GM19240 (cell line): ENCODE results near the gene WAS.
A peak's percentile ranks its signal among the peaks of the same experiment; 100 is the strongest.

Source experiments
- DNase-seq: peaks from one replicate; pipeline ENCODE4 v3.0.0; 2011; ENCODE audit warnings: low spot score; ENCODE audit not compliant: insufficient read length

The WAS gene

DNA sequence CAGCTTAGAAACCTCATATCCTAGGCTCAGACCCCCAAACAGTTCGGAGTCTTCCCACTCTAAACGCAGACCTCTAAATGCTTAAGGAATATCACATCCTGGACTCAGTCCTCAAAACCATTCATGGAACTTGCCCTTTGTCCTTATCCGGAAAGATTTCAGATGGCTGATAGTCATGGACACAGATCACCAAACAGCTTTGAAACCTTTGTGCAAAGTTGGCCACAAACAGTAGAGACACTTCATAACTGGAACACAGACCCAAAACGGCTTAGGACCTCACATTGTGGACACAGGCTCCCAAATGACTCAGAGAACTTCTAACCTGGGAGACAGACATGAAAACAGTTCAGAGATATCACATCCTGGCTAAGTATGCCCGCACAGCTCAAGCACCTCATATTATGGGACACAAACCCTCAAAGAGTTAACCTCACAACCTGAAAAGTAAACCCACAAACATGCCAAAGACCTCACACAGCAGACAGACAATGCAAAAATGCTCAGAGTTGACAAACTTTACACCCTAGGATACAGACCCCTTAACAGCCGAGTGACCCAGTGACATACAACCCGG is 28.4 kb downstream of the WAS start:
- DNase-seq, result no peak

DNA sequence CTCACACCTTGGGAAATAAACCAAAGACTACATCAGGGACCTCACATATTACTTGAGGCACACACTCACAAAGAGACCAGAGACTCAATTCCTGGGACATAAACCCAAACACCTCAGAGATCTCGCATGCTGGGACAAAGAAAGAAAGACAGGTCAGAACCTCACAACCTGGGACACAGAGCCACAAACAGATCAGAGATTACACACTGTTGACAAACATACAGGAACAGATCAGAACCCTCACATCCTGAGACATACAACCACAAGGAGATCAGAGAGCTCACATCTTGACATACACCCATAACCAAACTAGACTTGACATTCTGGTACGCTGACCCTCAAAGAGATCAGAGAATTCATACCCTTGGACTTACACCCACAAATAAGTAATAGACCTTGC is 30.2 kb downstream of the WAS start:
- DNase-seq, result no peak

DNA sequence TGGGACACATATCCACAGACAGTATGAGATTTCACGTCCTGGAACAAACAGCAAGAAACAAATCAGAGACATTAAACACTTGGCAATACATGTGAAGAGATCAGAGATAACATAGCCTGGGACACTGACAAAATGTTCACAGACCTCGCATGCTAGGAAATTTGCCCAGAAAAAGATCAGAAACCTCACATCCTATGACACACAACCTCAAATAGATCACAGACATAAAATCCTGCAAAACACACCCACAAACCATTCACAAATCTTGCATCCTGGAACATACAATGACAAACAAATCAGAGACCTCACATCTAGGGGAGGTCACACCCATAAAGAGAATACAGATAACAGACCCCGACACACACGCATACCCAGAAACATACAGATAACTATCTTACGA is 31.0 kb downstream of the WAS start:
- no peak for DNase-seq

DNA sequence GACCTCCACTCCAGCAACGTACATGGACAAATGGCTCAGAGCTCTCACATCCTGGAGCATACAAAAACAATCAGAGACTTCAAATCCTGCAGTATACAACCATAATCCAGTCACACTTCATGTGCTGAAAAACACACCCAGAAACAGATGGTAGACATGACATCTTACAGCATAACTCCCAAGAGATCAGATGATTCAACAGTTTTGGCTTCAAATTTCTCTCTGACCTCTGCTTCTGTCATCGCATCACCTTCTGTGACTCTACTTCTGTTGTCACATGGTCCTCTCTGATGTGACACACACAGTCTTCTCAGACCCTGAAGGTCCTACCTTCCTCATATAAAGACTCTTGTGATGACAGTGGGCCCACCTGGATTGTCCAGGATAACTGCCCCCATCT is 31.5 kb downstream of the WAS start:
- no peak for DNase-seq

DNA sequence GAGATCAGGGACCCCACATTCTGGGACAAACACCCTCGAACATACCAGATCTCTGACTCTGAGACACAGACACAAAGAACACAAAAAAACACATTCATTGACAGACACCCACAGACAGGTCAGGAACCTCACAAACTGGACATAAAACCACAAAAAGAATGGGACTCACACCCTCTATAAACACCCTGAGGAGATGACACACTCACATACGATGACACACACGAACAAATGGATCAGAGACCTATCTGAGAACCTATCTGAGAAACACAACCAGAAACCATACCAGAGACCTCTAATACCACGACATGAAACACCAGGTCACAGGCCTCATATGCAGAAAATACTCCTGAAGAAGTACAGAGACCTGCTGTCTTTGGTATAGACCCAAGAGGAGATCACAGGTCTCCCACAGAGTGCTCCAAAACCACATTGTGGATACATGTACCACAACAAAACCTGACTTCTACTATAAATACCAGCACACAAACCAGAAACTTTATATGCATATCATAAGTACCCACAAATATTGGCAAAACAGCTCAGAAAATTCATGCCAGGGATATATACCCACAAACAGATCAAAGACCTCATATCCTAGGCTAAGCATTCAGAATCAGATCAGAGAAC is 32.4 kb downstream of the WAS start:
- no peak for DNase-seq

DNA sequence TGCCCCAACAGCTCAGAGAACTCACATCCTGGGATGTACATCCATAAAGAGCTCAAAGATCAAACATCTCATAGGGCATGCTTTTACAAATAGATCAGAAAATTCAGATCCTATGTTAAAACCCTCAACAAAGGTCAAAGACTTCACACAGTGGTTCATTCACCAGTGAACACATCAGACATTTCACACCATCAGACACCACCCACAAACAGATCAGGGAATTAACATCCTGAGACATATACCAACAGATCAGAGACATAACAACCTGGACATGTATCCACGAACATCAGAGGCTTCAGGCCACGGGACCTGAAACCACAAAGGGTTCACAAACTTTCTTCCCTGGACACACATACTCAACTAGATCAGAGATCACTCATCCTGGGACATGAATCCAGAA is 36.4 kb downstream of the WAS start:
- DNase-seq, result no peak

DNA sequence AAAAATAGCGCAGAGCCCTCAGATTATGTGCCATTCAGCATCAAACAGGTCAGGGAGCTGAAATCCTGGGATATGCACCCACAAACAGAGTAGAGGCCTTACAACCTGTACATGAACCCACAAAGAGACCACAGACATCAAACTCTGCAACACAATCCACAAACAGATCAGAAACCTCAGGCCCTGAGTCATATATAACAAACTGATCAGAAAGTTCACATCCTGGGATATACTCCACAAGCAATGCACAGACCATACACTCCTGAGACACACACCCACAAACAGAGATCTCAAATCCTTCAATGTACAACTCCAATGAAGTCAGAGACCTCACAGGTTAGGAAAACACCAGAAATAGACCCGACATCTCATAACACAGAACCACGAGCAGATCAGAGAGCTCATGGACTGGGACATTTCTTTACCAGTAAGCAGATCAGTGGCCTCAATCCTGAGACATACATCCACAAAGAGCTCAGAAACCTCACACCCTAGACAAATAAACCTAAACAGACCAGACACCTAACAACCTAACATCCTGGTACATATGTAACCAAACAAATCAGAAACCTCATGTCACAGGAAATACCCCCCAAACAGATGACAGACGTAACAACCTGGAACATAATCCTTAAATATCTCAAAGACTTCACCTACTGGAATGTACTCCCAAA is 37.1 kb downstream of the WAS start:
- DNase-seq, result no peak

DNA sequence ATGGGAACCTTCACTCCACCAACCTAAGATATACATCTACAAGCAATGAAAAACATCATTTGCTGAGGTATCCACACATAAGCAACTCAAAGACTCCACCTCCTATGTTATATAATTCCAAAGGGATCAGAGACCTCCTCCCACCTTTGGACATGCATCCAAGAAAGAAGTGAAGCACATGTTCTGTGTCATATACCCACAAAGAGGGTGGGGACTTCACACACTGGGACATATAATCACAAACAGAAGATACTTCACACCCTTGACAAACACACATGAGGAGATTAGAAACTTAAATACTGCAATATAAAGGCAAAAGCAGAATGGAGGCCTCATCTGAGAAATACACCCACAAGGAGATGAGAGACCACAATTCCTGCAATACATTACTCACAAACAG is 38.3 kb downstream of the WAS start:
- no peak for DNase-seq

DNA sequence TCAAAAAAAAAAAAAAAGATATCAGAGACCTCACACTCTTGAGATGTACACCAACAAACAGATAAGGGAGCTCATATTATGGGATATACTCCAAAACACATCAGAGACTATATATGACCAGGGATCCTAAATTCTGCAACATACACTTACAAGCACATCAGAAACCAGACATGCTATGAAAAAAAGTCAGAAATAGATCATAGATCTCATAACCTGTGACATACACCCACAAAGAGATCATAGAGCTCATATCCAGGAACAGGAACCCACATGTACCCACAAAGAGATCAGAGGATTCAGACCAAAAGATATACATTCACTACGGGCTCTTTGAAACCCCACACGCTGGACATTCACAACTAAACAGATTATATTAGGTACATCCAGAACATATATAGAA is 43.0 kb downstream of the WAS start:
- no peak for DNase-seq

DNA sequence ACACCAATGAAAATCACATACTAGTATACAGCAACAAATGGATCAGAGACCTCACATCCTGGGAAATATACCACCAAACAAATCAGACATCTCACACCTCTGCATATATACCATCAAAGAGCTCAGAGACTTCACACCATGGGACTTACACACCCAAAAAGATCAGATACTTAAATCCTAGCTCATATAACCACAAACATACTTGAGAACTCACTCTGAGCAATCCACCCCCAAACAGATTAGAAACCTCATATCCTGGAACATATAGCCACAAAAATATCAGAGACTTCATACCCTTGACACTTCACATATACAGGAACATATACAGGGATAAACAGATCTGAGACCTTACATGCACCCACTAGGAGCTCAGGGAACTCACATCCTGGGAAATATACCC is 45.1 kb downstream of the WAS start:
- DNase-seq, result no peak

DNA sequence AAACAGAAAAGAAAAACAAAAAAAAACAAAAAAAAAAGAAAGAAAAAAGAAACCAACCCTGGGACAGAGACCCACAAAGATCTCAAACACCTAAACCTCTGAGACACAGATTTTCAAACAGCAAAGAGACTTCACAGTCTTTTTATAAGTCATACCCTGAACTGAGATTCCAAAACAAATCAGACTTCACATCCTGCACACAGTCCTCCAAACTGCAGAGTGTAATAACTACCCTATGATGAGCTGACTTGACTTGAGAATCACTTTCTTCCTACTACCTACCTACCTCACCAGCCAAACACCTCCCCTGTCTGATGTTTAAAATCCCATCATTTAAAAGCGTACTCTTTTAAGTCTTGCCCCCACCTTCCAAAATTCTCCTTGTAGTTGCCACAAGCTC is 52.7 kb downstream of the WAS start:
- DNase-seq, result no peak

DNA sequence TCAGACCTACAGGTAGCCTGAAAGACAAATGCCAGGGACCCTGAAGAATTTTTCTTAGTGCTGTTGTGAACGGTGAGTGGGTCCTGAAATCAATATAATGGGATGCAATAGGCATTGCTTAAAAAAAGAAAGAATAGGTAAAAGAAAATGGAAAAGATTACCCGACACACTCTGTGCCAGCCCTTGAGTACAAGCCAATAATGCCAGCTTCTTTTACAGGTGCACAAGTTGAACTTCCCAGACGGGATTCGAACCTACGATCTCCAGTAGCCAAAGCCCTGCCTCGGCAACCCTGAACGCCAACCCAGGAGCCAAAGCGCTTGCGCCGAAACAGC is 53.2 kb downstream of the WAS start:
- DNase-seq, result no peak

DNA sequence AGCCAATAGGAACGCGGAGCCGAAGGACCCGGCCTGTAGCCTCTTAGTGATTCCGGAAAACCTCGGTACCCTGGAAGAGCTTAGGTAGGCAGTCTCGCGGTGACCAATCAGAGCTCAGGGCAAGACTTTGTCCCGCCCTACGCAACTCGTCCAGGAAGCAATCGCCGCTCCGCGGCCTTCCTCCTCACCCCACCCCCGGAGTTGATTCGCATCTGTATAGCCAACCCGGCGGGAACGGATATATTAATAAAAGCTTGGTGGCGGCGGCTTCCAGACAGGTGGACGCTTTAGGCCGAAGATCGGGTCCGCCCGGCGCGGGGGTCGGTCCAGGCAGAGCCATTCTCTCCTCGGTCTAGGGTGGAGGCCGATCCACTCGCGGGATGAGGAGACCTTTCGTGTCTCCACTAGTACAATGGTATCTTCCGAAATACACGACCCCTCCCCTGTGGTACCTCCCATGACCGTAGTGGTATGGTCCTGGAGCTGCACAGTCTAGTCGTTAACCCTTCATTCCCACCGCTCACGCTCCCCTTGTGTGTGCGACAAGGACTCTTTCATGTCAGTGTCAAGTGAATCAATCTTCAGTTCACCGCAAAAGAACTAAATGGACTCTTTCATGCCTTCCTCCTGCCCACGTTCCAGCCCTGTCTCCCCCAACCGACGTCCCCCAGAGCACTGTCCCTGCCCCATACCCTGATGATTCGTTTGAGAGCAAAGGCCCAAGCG is 53.8 kb downstream of the WAS start:
- peak; percentile 83 for DNase-seq

DNA sequence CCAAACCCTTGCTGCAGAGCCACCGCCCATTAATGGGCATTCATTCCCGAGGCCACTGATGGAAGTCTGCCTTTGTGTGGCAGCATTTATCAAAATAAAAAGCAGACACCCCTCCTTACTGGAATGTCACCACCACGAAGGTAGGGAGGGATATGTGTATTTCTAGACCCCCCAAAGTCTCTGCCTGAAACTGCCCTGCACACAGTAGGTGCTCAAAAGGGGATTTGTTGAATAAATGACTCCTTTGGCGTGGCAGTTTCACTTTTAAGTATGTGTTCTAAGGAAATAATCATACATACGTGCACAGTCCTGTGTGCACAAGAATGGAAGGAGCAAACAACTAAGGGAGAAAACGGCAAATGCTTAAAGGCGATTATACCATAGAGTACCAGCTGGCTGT is 54.3 kb downstream of the WAS start:
- no peak for DNase-seq
